Measurements from ENCODE around the gene CDH13. TPM values are rescaled to one million over a fixed set of nuclear protein-coding genes. Genes with fewer than 3 reads are reported as not detected.

The CDH13 gene
- total and polyA plus RNA-seq, 2 of the 8 experiments (the other 6 are each of a cell fraction or from before 2014, with no cell fraction given): 2.3 to 2.4 TPM

- Histone ChIP-seq H3K36me3 (ENCODE audit: control insufficient read depth in 2 of 4, insufficient read depth in 4 of 4, low read length in 3 of 4) (no peaks in the 10 kb centered on the region), H4K91ac (replicated peaks; ENCODE audit: insufficient read length, low read length) (no peak overlapping the region), H3K79me2 (ENCODE audit: control insufficient read depth in 1 of 2, insufficient read depth in 2 of 2, low read length in 2 of 2) (no peaks in the 10 kb centered on the region), H3K79me1 (ENCODE audit: low read depth, low read length) (no peaks in the 10 kb centered on the region), H3K4me3 (ENCODE audit: extremely low read depth in 1 of 4, insufficient read depth in 2 of 4, low read depth in 3 of 4, low read length in 4 of 4) (no peak overlapping the region), H3K56ac (replicated peaks; ENCODE audit: insufficient read length, low read depth, low read length) (no peak overlapping the region), H2BK12ac (ENCODE audit: low read depth, low read length) (no peak overlapping the region), H3K23me2 (ENCODE audit: low read depth, low read length) (no peaks in the 10 kb centered on the region), H2BK20ac (ENCODE audit: low read length) (no peak overlapping the region), H3K4me1 (replicated peaks in 1 of 4; ENCODE audit: control insufficient read depth in 3 of 4, insufficient read depth in 4 of 4, low read length in 3 of 4) (no peaks in the 10 kb centered on the region), H3K23ac (ENCODE audit: insufficient read length) (no peak overlapping the region), H3K18ac (ENCODE audit: extremely low read depth, low read length) (no peak overlapping the region), H2BK120ac (replicated peaks; ENCODE audit: low read depth, low read length) (no peak overlapping the region), H3K4ac (replicated peaks; ENCODE audit: insufficient read length, low read depth, low read length) (no peak overlapping the region), H3K27ac (ENCODE audit: low read depth, low read length) (no peak overlapping the region), H3K27me3 (replicated peaks in 1 of 4; ENCODE audit: control insufficient read depth in 3 of 4, extremely low read depth in 1 of 4, insufficient read depth in 3 of 4, low read length in 3 of 4) (no peaks in the 10 kb centered on the region; a peak in 1 of 7 replicates), H3K9me3 (ENCODE audit: insufficient read depth in 2 of 2, low read depth in 1 of 2, low read length in 1 of 2) (no peaks in the 10 kb centered on the region), H2BK5ac (ENCODE audit: low read depth, low read length) (no peak overlapping the region), H3K9ac (replicated peaks in 1 of 4; ENCODE audit: extremely low read depth in 1 of 4, low read depth in 3 of 4, low read length in 3 of 4) (no peak overlapping the region), H2BK15ac (ENCODE audit: low read length) (no peak overlapping the region), H2AFZ (ENCODE audit: low read length) (no peak overlapping the region), H4K8ac (ENCODE audit: extremely low read depth, insufficient read depth, low read length) (no peak overlapping the region), H3K4me2 (ENCODE audit: insufficient read depth in 1 of 2, low read depth in 2 of 2, low read length in 2 of 2) (no peak overlapping the region), H4K5ac (ENCODE audit: insufficient read length, low read depth, low read length) (no peak overlapping the region), H4K20me1 (replicated peaks in 1 of 2; ENCODE audit: control insufficient read depth in 1 of 2, insufficient read depth in 2 of 2, low read length in 2 of 2) (no peaks in the 10 kb centered on the region), H2AK5ac (ENCODE audit: low read depth, low read length) (no peak overlapping the region), H3K14ac (ENCODE audit: insufficient read length) (no peak overlapping the region)
- ChIA-PET POLR2A (ENCODE audit: partially characterized antibody) (no interaction called here), CTCF (ENCODE audit: partially characterized antibody) (interaction anchor here (0.6 to 0.9 kb wide), 2 partner anchors 21 to 83 kb away, joined by 3 read pairs; no protein-coding TSS in a partner anchor)
- FAIRE-seq: no peak
- no peak for DNase-seq (ENCODE audit: low read depth in 1 of 2, low spot score in 2 of 2)
- 75% methylated on average over 9 of the region's 9 CpGs; no CpG with 5 or more reads in 1 of the 2 experiments for WGBS, 2 experiments (ENCODE audit: extremely low coverage in 1 of 2, insufficient coverage in 1 of 2, insufficient read length in 1 of 2, insufficient replicate concordance in 2 of 2, low coverage in 1 of 2, low lambda C conversion rate in 2 of 2, missing lambda C conversion rate in 1 of 2)
- TF ChIP-seq SAP30 (IDR thresholded peaks at IDR 0.05; ENCODE audit: insufficient read depth, insufficient replicate concordance, low read length): no peak
- TF ChIP-seq TAF7 (optimal IDR thresholded peaks at IDR 0.05; ENCODE audit: borderline replicate concordance, low read depth, low read length): no peak
- no peak for TF ChIP-seq SUZ12 (IDR thresholded peaks at IDR 0.05; ENCODE audit: low read length)
- no peak for TF ChIP-seq USF2 (IDR thresholded peaks at IDR 0.05; ENCODE audit: low read length)
- TF ChIP-seq ATF2 (IDR thresholded peaks at IDR 0.05; ENCODE audit: low read length): no peak
- TF ChIP-seq SRF (IDR thresholded peaks at IDR 0.05; ENCODE audit: low read depth, low read length): no peak
- TF ChIP-seq RBBP5 (IDR thresholded peaks at IDR 0.05; ENCODE audit: borderline replicate concordance, low read depth, low read length): no peak
Measured at GRCh38 chr16:83482545-83483162, 855.9 kb downstream of the CDH13 start.
